ENCODE data around the gene TMEM196.
A peak's percentile ranks its signal among the peaks of the same experiment; 100 is the strongest.

TMEM196 gene

DNA sequence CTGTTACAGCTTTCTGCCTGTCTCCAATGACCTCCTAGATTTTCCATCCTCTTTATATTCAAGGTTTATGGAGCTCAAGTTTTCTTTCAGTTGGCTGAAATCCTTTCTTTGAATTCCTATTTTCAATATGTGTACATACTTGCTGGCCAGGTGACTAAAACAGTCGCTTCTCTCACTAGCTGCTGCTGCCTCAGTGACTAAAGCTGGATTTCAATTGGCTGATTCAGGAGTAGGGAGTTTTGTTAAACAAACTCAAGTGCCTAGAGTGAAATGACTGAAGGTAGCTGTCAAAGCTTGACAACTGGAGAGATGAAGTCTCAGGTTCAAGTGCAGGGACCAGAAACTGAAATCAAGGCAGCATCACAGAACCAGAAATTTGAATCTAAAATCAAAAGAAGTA lies 57.9 kb downstream of the TMEM196 start:
- Histone ChIP-seq H3K4me3 (ENCODE audit: low read depth, low read length) (no peak overlapping the region), H3K27me3 (peaks cover 12% of the 10 kb centered on the region), H3K9me3 (no peaks in the 10 kb centered on the region), H3K36me3 (no peaks in the 10 kb centered on the region), H3K4me1 (no peaks in the 10 kb centered on the region)
- DNase-seq, result no peak
- TF ChIP-seq, protein P1, sequence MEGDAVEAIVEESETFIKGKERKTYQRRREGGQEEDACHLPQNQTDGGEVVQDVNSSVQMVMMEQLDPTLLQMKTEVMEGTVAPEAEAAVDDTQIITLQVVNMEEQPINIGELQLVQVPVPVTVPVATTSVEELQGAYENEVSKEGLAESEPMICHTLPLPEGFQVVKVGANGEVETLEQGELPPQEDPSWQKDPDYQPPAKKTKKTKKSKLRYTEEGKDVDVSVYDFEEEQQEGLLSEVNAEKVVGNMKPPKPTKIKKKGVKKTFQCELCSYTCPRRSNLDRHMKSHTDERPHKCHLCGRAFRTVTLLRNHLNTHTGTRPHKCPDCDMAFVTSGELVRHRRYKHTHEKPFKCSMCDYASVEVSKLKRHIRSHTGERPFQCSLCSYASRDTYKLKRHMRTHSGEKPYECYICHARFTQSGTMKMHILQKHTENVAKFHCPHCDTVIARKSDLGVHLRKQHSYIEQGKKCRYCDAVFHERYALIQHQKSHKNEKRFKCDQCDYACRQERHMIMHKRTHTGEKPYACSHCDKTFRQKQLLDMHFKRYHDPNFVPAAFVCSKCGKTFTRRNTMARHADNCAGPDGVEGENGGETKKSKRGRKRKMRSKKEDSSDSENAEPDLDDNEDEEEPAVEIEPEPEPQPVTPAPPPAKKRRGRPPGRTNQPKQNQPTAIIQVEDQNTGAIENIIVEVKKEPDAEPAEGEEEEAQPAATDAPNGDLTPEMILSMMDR (IDR thresholded peaks at IDR 0.05; ENCODE audit: low read depth, low read length), result no peak

DNA sequence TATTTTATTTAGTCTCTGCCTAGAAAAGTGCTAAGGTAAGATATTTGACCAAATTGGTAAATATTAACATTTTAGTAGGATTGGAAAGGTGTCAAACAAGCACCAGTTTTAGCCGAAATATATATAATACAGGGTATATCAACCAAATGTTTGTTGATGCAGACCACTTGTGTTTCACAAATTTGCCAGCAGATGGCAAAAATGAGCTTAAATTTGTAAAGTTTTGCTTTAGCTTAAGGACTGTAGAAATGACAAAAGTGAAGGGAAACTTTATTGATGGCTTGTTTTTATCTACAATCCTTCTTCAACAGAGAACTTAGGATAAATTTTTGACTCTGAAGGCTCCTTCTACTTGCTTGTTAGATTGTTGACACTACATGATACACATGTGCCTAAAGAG lies 59.7 kb downstream of the TMEM196 start:
- Histone ChIP-seq H3K36me3 (no peaks in the 10 kb centered on the region), H3K4me1 (no peaks in the 10 kb centered on the region), H3K27me3 (peaks cover 12% of the 10 kb centered on the region), H3K9me3 (no peaks in the 10 kb centered on the region), H3K4me3 (ENCODE audit: low read depth, low read length) (no peak overlapping the region)
- DNase-seq, result peak; percentile 38
- TF ChIP-seq, protein P1 (IDR thresholded peaks at IDR 0.05; ENCODE audit: low read depth, low read length), result peak; percentile 63

DNA sequence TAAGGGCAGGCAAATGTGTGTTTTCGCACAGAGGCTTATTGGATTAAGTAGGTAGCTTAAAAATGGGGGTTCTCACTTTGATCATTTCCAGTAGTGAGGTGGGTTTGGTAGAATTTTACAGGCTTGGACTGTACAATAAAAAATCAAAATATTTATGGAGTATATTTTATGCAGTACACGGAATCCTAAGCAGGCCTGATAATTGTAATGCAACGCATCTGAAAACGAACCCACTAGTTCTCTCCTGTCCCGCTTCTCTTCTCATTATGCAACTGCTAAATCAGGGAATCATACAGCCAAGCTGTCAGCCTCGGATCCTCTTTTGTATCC lies 64.2 kb downstream of the TMEM196 start:
- no peaks in the 10 kb centered on the region for H3K9me3 ChIP-seq
- no peaks in the 10 kb centered on the region for H3K36me3 ChIP-seq
- peak overlapping the region; percentile 3; the same call in 1 of the 2 replicates for H3K4me3 ChIP-seq (ENCODE audit: low read depth, low read length)
- TF ChIP-seq, protein P1 (IDR thresholded peaks at IDR 0.05; ENCODE audit: low read depth, low read length), result no peak
- H3K27me3 ChIP-seq, result no peaks in the 10 kb centered on the region; the same call in 1 of the 2 replicates
- DNase-seq, result no peak
- no peaks in the 10 kb centered on the region for H3K4me1 ChIP-seq

DNA sequence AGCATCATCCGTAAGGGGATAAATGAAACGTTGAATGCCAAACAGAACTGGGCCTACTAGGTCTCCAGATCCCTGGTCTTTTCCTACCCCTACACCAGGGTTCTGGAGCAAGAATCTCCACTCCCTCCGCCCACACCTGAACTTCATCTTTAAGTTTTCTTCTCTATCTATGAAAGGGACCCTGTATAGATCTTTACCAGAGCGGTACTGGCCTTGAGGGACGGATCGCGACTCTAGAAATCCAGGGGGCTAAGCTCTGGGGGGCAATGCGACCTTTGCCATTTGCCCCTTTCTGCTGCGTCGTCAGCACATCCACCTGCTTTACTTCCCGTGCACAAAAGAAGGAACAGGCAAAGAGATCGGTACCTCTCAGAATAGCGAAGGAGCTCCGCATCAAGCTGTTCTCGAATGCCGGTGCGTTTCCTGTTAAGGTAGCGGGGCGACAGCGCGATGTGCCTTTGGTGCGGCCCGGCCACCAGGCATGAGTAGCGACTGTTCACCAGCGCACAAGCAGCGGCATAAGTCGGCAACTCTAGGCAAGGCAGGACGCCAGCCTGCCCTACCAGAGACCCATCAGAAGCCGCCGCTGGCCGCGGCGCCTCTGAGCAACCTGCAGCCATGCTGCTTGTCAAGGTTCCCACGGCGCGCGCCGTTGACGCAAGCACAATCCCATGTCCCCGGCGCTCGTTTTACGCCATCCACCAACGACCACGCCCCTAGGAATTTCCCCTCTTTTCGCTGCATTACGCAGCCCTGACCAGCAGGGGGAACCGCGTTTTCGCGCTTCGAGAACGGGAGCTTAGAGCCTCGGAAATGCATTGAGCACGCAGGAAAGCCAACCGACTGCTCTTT lies 64.8 kb downstream of the TMEM196 start, which contains the start of gene POLR1F:
TSS of gene POLR1F (minus strand) at position 641 of the 852 bp plus-strand sequence. CDS start at position 620, 21 bp downstream.
- H3K36me3 ChIP-seq, result no peaks in the 10 kb centered on the region; the same call in none of the 2 replicates
- H3K27me3 ChIP-seq, result no peaks in the 10 kb centered on the region
- no peaks in the 10 kb centered on the region for H3K9me3 ChIP-seq
- TF ChIP-seq, protein P1 (IDR thresholded peaks at IDR 0.05; ENCODE audit: low read depth, low read length), result peak; percentile 84
- DNase-seq, result peak; percentile 93
- peak within 1 kb of the TSS; percentile 89 for H3K4me3 ChIP-seq (ENCODE audit: low read depth, low read length)
- no peaks in the 10 kb centered on the region for H3K4me1 ChIP-seq

DNA sequence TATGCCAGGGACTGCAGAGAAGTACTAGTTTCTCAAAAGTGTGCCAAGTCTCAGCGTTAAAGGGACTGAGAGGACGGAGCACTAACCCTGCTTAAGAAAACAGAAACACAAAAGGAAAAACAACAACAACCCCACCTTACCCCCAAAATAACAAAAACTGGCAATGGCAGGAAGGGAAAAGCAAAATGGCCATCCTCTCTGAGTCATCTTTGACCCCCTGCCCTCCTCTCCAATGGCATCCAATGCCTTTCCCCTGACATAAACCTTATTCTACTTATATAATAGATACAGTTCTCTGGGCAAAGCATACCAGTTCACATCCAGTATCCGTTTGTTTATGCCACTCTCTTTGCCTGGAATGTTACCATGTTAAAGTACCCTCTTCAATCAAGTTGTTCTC lies 66.2 kb downstream of the TMEM196 start:
- no peaks in the 10 kb centered on the region for H3K9me3 ChIP-seq
- peaks cover 7% of the 10 kb centered on the region for H3K36me3 ChIP-seq
- peak overlapping the region; percentile 89 for H3K4me3 ChIP-seq (ENCODE audit: low read depth, low read length)
- H3K27me3 ChIP-seq, result no peaks in the 10 kb centered on the region
- no peak for DNase-seq
- no peaks in the 10 kb centered on the region for H3K4me1 ChIP-seq
- TF ChIP-seq, protein P1 (IDR thresholded peaks at IDR 0.05; ENCODE audit: low read depth, low read length), result no peak

DNA sequence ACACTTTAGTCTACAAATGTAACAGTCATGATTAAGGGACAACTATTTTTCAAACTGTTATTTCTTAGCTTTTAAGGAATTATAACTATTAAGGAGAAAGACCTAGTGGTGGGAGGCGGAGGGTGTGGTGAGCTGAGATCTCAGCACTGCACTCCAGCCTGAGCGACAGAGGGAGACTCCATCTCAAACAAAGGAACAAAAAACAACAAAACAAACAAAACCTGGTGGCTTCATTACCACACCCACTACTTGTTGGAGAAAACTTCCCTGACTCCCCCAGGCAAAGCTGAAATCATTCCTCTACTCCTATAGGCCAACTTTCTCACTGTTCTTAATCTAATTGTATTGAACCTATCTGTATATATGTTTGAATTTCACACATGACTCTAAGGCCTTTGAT lies 67.8 kb downstream of the TMEM196 start:
- Histone ChIP-seq H3K27me3 (no peaks in the 10 kb centered on the region), H3K36me3 (peaks cover 12% of the 10 kb centered on the region), H3K4me3 (ENCODE audit: low read depth, low read length) (no peak overlapping the region), H3K9me3 (no peaks in the 10 kb centered on the region), H3K4me1 (no peaks in the 10 kb centered on the region)
- TF ChIP-seq, protein P1 (IDR thresholded peaks at IDR 0.05; ENCODE audit: low read depth, low read length), result no peak
- no peak for DNase-seq

Measured in BE2C (cell line).